ENCODE measurements around the gene ZNF296.

Gene ZNF296

DNA sequence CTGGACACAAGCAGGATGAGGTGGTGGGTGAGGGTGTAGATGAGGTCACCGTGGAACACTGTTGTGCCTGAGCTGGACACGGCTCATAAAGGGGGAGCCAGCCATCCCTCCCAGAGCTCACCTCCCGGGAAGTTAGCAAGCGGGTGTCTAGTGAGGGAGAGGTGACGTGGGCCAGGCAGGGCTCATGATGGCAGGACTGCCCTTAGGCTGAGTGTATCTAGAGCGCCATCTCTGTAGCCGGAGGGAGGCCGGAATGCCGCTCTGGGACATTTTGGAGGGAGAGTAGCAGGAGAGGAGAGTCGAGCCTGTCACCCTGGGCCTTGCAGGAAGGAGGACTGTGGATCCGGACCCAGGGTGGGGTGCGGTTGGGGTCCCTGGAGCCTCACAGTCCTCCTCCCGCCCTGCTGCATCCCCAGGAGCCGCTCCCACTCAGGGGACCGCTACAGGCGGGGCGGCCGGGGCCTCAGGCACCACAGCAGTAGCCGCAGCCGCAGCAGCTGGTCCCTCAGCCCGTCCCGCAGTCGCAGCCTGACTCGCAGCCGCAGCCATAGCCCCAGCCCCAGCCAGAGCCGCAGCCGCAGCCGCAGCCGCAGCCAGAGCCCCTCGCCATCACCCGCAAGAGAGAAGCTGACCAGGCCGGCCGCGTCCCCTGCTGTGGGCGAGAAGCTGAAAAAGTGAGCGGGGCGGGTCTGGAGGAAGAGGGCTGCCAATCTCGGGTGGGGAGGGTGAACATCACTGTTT lies 9.2 kb downstream of the ZNF296 start:
- Histone ChIP-seq H3K9me3 (ENCODE audit: severe bottlenecking) (no peaks in the 10 kb centered on the region), H3K27ac (no peak overlapping the region), H3K27me3 (ENCODE audit: insufficient read depth, low read depth, severe bottlenecking) (no peaks in the 10 kb centered on the region), H3K36me3 (peaks cover 59% of the 10 kb centered on the region), H3K4me3 (ENCODE audit: low read depth, low read length) (no peak overlapping the region)
- TF ChIP-seq, protein P1, sequence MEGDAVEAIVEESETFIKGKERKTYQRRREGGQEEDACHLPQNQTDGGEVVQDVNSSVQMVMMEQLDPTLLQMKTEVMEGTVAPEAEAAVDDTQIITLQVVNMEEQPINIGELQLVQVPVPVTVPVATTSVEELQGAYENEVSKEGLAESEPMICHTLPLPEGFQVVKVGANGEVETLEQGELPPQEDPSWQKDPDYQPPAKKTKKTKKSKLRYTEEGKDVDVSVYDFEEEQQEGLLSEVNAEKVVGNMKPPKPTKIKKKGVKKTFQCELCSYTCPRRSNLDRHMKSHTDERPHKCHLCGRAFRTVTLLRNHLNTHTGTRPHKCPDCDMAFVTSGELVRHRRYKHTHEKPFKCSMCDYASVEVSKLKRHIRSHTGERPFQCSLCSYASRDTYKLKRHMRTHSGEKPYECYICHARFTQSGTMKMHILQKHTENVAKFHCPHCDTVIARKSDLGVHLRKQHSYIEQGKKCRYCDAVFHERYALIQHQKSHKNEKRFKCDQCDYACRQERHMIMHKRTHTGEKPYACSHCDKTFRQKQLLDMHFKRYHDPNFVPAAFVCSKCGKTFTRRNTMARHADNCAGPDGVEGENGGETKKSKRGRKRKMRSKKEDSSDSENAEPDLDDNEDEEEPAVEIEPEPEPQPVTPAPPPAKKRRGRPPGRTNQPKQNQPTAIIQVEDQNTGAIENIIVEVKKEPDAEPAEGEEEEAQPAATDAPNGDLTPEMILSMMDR (IDR thresholded peaks at IDR 0.05; ENCODE audit: low read depth, low read length), result no peak
- DNase-seq, result no peak

- Histone ChIP-seq H3K9me3 (ENCODE audit: severe bottlenecking) (no peaks in the 10 kb centered on the region), H3K27me3 (ENCODE audit: insufficient read depth, low read depth, severe bottlenecking) (no peaks in the 10 kb centered on the region), H3K27ac (no peak overlapping the region), H3K4me3 (ENCODE audit: low read depth, low read length) (no peak overlapping the region), H3K36me3 (peaks cover 67% of the 10 kb centered on the region)
- no peak for DNase-seq
- TF ChIP-seq, protein P1 (IDR thresholded peaks at IDR 0.05; ENCODE audit: low read depth, low read length), result no peak
Observed at GRCh38 chr19:45063851-45064801, 12.2 kb downstream of the ZNF296 start.

DNA sequence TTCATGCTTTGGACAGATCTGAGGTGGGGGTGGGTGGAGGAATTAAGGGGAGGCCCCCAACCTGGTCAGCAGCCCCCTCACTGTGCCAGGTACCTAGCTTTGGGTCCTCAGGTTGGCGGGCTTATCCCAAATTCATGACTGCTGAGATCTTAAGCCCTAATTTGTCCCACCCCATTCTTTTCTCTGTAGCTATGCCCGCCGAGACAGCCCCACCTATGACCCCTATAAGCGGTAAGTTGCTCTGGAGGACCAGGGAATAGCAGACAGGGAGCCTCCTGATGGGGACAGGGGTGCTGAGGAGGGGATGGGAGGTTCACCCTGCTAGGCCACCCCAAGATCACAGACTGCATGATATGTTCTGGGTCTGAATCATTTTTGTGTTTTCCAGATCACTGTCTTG lies 14.3 kb downstream of the ZNF296 start:
- Histone ChIP-seq H3K9me3 (ENCODE audit: severe bottlenecking) (no peaks in the 10 kb centered on the region), H3K27me3 (ENCODE audit: insufficient read depth, low read depth, severe bottlenecking) (no peaks in the 10 kb centered on the region), H3K27ac (no peak overlapping the region), H3K36me3 (peaks cover 71% of the 10 kb centered on the region), H3K4me3 (ENCODE audit: low read depth, low read length) (no peak overlapping the region)
- TF ChIP-seq, protein P1 (IDR thresholded peaks at IDR 0.05; ENCODE audit: low read depth, low read length), result no peak
- DNase-seq, result no peak

GRCh38 chr19:45059258-45059965 lies 16.9 kb downstream of the ZNF296 start:
- Histone ChIP-seq H3K36me3 (peaks cover 85% of the 10 kb centered on the region), H3K4me3 (ENCODE audit: low read depth, low read length) (no peak overlapping the region), H3K27ac (no peak overlapping the region), H3K27me3 (ENCODE audit: insufficient read depth, low read depth, severe bottlenecking) (no peaks in the 10 kb centered on the region), H3K9me3 (ENCODE audit: severe bottlenecking) (no peaks in the 10 kb centered on the region)
- peak; percentile 80 for DNase-seq
- TF ChIP-seq, protein P1 (IDR thresholded peaks at IDR 0.05; ENCODE audit: low read depth, low read length), result peak; percentile 86

DNA sequence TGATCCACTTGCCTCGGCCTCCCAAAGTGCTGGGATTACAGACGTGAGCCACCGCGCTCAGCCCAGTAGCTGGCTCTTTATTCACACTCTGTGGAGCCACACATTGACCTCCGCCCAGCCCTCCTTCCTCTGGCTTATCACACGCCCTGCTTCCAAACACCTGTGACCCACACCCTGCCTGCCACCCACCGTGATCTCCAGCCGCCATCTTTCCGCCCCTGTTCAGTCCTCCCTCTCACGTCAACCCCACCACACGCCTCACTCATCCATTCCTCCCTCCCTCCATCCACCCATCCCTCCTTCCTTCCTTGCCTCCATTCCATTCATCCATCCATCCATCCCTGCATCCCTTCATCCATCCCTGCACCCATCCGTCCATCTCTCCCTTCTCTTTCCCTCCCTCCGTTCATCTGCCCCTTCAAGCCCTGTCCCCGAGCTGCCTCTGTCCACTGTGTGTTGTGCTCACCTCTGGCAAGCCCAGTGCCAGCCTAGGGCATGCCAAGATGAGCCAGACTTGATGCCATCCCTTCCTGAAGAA lies 17.6 kb downstream of the ZNF296 start:
- H3K9me3 ChIP-seq (ENCODE audit: severe bottlenecking), result no peaks in the 10 kb centered on the region
- no peak for DNase-seq
- H3K27ac ChIP-seq, result no peak overlapping the region
- TF ChIP-seq, protein P1 (IDR thresholded peaks at IDR 0.05; ENCODE audit: low read depth, low read length), result no peak
- H3K27me3 ChIP-seq (ENCODE audit: insufficient read depth, low read depth, severe bottlenecking), result no peaks in the 10 kb centered on the region
- peaks cover 85% of the 10 kb centered on the region for H3K36me3 ChIP-seq
- no peak overlapping the region for H3K4me3 ChIP-seq (ENCODE audit: low read depth, low read length)

Measured in WERI-Rb-1 (cell line).